OCI-LY1 (cell line): ENCODE results near the gene KAT8.

Source experiments
- H2AFZ ChIP-seq: fragments of 200-600 bp; sonication (generic), shearing (Covaris generic); 2 replicates; pipeline ENCODE4 v1.6.0; 2014; ENCODE audit warnings: antibody characterized with exemption, mild to moderate bottlenecking, low read length
- H3F3A ChIP-seq: fragments of 200-600 bp; sonication (generic), shearing (Covaris generic); 2 replicates; pipeline ENCODE4 v1.6.0; 2014; ENCODE audit warnings: mild to moderate bottlenecking, antibody characterized with exemption, low read length, moderate library complexity; ENCODE audit not compliant: insufficient read depth
- H3K27ac ChIP-seq: fragments of 200-600 bp; sonication (generic); 2 replicates; pipeline ENCODE4 v1.5.1; 2014; ENCODE audit warnings: low read length, mixed run types, mild to moderate bottlenecking, low read depth; ENCODE audit not compliant: poor library complexity, severe bottlenecking
- H3K27me3 ChIP-seq: fragments of 200-600 bp; sonication (generic); 2 replicates; pipeline ENCODE4 v1.6.0; 2014; ENCODE audit warnings: antibody characterized with exemption, mild to moderate bottlenecking, low read length, moderate library complexity; ENCODE audit not compliant: insufficient read depth
- H3K36me3 ChIP-seq: fragments of 200-600 bp; sonication (generic); 2 replicates; pipeline ENCODE4 v1.6.1; 2014; ENCODE audit warnings: mild to moderate bottlenecking, antibody characterized with exemption, low read length, moderate library complexity, mixed read lengths; ENCODE audit not compliant: insufficient read depth
- H3K4me1 ChIP-seq: fragments of 200-600 bp; sonication (generic); 2 replicates; pipeline ENCODE4 v1.5.1; 2014; ENCODE audit warnings: mild to moderate bottlenecking, low read length, moderate library complexity; ENCODE audit not compliant: insufficient read depth, severe bottlenecking
- H3K4me2 ChIP-seq: fragments of 200-600 bp; sonication (generic), shearing (Covaris generic); 2 replicates; pipeline ENCODE4 v1.6.1; 2014; ENCODE audit warnings: low read length
- H3K4me3 ChIP-seq: fragments of 200-600 bp; sonication (generic); 2 replicates; pipeline ENCODE4 v1.5.1; 2014; ENCODE audit warnings: low read length, low read depth, mild to moderate bottlenecking, mixed read lengths; ENCODE audit not compliant: poor library complexity, severe bottlenecking
- H3K79me2 ChIP-seq: fragments of 200-600 bp; shearing (Covaris generic); 2 replicates; pipeline ENCODE4 v1.6.1; 2016; ENCODE audit warnings: mixed run types, low read length, mixed read lengths; ENCODE audit not compliant: insufficient read depth
- H3K9ac ChIP-seq: fragments of 200-600 bp; sonication (generic), shearing (Covaris generic); 2 replicates; pipeline ENCODE4 v1.6.1; 2014; ENCODE audit warnings: mild to moderate bottlenecking, low read length, mixed read lengths
- H3K9me2 ChIP-seq: fragments of 200-600 bp; sonication (generic), shearing (Covaris generic); 2 replicates; pipeline ENCODE4 v1.6.1; 2014; ENCODE audit warnings: low read depth, mild to moderate bottlenecking, low read length, mixed read lengths
- H3K9me3 ChIP-seq: fragments of 200-600 bp; shearing (Covaris generic); 2 replicates; pipeline ENCODE4 v1.6.1; 2014; ENCODE audit warnings: low read length, mixed read lengths
- H4K20me1 ChIP-seq: fragments of 200-600 bp; sonication (generic), shearing (Covaris generic); 2 replicates; pipeline ENCODE4 v1.6.0; 2016; ENCODE audit warnings: mild to moderate bottlenecking, low read length; ENCODE audit not compliant: insufficient read depth
- CTCF ChIP-seq: fragments of 200-600 bp; sonication (generic), shearing (Covaris generic); IDR thresholded peaks from 2 replicates; pipeline ENCODE4 v1.5.1; 2017; ENCODE audit warnings: mild to moderate bottlenecking, antibody characterized with exemption, low read length, moderate library complexity, mixed read lengths
- EZH2 ChIP-seq: fragments of 200-600 bp; sonication (generic), shearing (Covaris generic); IDR thresholded peaks from 2 replicates; pipeline ENCODE4 v1.8.0; 2017; ENCODE audit warnings: borderline replicate concordance, mixed run types, mild to moderate bottlenecking, antibody characterized with exemption, low read length, moderate library complexity, mixed read lengths

Gene KAT8

GRCh38 chr16:31117384-31118222 lies at the start of gene KAT8:
Gene KAT8, plus strand, starts transcription at chr16:31117664. Its CDS starts 18 bp downstream, at chr16:31117682.
- no peaks in the 10 kb centered on the region for H3F3A ChIP-seq
- peak within 1 kb of the TSS; percentile 87 for H3K4me3 ChIP-seq
- H3K9ac ChIP-seq, result peak within 1 kb of the TSS; percentile 86
- H3K9me2 ChIP-seq, result no peaks in the 10 kb centered on the region
- H4K20me1 ChIP-seq, result no peaks in the 10 kb centered on the region
- peak within 1 kb of the TSS; percentile 96 for H3K4me2 ChIP-seq
- no peak within 1 kb of the TSS for H2AFZ ChIP-seq
- TF ChIP-seq CTCF (no peak), EZH2 (no peak)
- H3K27ac ChIP-seq, result peak within 1 kb of the TSS; percentile 40
- peaks cover 7% of the 10 kb centered on the region; the same call in 1 of the 2 replicates for H3K79me2 ChIP-seq
- H3K36me3 ChIP-seq, result peaks cover 44% of the 10 kb centered on the region
- peaks cover 16% of the 10 kb centered on the region for H3K4me1 ChIP-seq
- H3K9me3 ChIP-seq, result no peaks in the 10 kb centered on the region
- no peaks in the 10 kb centered on the region for H3K27me3 ChIP-seq

- Histone ChIP-seq H3K36me3 (peaks cover 10% of the 10 kb centered on the region), H3K4me3 (peak overlapping the region; percentile 87), H3K9me3 (no peaks in the 10 kb centered on the region), H2AFZ (no peak overlapping the region), H3K79me2 (peaks cover 33% of the 10 kb centered on the region), H3K9me2 (no peaks in the 10 kb centered on the region), H3K27ac (peak overlapping the region; percentile 60), H3F3A (no peaks in the 10 kb centered on the region), H3K4me2 (peak overlapping the region; percentile 83), H3K4me1 (peaks cover 22% of the 10 kb centered on the region), H3K9ac (peak overlapping the region; percentile 92), H4K20me1 (no peaks in the 10 kb centered on the region), H3K27me3 (no peaks in the 10 kb centered on the region)
- no peak for TF ChIP-seq EZH2
- TF ChIP-seq CTCF, result no peak
Observed at GRCh38 chr16:31071861-31072260, 45.6 kb upstream of the KAT8 start.

GRCh38 chr16:31072540-31073141 lies 44.8 kb upstream of the KAT8 start:
- H3K27ac ChIP-seq, result peak overlapping the region; percentile 60
- H3K9ac ChIP-seq, result peak overlapping the region; percentile 92
- no peaks in the 10 kb centered on the region for H3F3A ChIP-seq
- no peak for TF ChIP-seq EZH2
- no peak for TF ChIP-seq CTCF
- H3K79me2 ChIP-seq, result peaks cover 33% of the 10 kb centered on the region
- H3K4me3 ChIP-seq, result peak overlapping the region; percentile 87
- peaks cover 17% of the 10 kb centered on the region for H3K36me3 ChIP-seq
- H3K9me3 ChIP-seq, result no peaks in the 10 kb centered on the region
- H3K9me2 ChIP-seq, result no peaks in the 10 kb centered on the region
- no peak overlapping the region for H2AFZ ChIP-seq
- H4K20me1 ChIP-seq, result no peaks in the 10 kb centered on the region
- H3K4me2 ChIP-seq, result peak overlapping the region; percentile 83
- H3K27me3 ChIP-seq, result no peaks in the 10 kb centered on the region
- H3K4me1 ChIP-seq, result peaks cover 22% of the 10 kb centered on the region
